ENCODE measurements around the gene ASIC4.

DNA sequence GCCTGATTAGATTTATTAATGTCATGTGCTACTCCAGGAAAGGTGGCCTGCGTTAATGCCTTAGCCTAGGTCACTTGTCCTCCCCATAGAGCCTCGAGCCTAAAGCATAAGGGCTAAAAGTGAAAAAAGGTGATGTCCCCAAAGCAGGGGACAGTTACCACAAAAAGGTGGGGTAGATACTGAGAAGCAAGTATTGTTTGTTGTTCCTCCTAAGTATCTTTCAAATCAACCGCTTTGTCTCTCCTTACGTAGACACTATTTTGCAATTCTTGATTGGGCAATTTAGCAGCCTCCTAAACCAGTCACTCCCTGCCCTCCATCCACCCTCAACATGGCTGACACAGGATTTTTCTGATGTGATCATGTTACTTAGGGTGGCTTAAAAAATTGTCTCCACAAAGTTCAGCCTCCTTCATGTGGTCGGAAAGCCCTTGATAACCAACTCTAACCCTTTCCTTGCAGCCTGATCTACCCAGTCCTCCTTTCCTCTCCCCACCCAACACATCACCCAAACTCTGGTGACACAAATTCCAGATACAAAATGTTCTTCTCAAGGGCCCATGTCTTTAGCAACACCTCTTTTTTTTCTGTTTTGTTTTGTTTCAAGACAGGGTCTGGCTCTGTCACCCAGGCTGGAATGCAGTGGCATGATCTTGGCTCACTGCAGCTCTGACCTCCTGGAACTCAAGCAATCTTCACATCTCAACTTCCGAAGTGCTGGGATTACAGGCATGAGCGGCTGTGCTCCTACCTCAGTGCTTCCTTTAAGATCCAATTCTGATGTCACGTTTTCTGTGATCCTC lies 64.7 kb downstream of the ASIC4 start:
- TF ChIP-seq, protein P1, sequence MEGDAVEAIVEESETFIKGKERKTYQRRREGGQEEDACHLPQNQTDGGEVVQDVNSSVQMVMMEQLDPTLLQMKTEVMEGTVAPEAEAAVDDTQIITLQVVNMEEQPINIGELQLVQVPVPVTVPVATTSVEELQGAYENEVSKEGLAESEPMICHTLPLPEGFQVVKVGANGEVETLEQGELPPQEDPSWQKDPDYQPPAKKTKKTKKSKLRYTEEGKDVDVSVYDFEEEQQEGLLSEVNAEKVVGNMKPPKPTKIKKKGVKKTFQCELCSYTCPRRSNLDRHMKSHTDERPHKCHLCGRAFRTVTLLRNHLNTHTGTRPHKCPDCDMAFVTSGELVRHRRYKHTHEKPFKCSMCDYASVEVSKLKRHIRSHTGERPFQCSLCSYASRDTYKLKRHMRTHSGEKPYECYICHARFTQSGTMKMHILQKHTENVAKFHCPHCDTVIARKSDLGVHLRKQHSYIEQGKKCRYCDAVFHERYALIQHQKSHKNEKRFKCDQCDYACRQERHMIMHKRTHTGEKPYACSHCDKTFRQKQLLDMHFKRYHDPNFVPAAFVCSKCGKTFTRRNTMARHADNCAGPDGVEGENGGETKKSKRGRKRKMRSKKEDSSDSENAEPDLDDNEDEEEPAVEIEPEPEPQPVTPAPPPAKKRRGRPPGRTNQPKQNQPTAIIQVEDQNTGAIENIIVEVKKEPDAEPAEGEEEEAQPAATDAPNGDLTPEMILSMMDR (IDR thresholded peaks at IDR 0.05) = no peak
- no peak for TF ChIP-seq POLR2A (IDR thresholded peaks at IDR 0.05)
